ENCODE data around the gene NF2. TPM values are rescaled to one million over a fixed set of nuclear protein-coding genes. Genes with fewer than 3 reads are reported as not detected.

NF2 gene
- total and polyA plus RNA-seq, 10 of the 15 experiments (the other 5 are each of a cell fraction or from before 2014, with no cell fraction given): 2.2 to 49.8 (median 22.5) TPM

DNA sequence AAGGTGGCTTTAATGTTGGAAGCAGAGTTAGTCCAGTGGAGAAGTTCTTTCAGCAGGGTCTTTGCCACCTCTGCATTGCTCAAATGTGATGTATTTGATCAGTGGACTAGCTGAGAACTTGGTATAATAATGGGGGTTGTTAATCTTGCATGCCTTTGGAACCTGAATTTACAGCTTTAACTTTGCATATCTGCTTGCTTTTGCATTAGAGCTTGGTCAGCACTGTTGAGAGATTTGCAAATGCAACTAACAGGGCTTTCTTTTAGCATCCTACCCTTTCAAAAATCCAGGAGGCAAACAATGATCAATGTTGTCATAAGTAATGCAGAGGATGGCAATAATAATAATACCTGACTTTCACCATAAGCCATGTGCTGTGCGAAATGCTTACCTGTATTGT, 48.2 kb downstream of the NF2 start:
- Histone ChIP-seq H3K27me3 (replicated peaks in 1 of 2; ENCODE audit: control insufficient read depth in 2 of 2, insufficient read depth in 2 of 2, low read length in 1 of 2) (no peaks in the 10 kb centered on the region), H2AFZ (ENCODE audit: control insufficient read depth, low read depth, low read length) (no peak overlapping the region), H3K27ac (ENCODE audit: control insufficient read depth, insufficient read depth) (no peak overlapping the region), H4K20me1 (ENCODE audit: control insufficient read depth, insufficient read depth) (no peaks in the 10 kb centered on the region), H3K4me1 (ENCODE audit: control insufficient read depth, insufficient read depth, low read length) (no peaks in the 10 kb centered on the region), H3K9ac (ENCODE audit: control insufficient read depth, insufficient read depth, low read length) (no peak overlapping the region), H3K79me2 (ENCODE audit: control insufficient read depth, insufficient read depth, low read length) (no peaks in the 10 kb centered on the region), H3K36me3 (ENCODE audit: control insufficient read depth in 2 of 2, insufficient read depth in 2 of 2, low read length in 1 of 2) (peaks cover 0 to 1% of the 10 kb centered on the region in 2 experiments; a peak in 3 of 4 replicates), H3K4me3 (no peak overlapping the region), H3K9me3 (replicated peaks; ENCODE audit: control insufficient read depth, insufficient read depth, low read length) (no peaks in the 10 kb centered on the region), H3K4me2 (ENCODE audit: control insufficient read depth, insufficient read depth) (no peak overlapping the region)
- in situ Hi-C loops (cut with MboI) (no loop called here), intact Hi-C loops (cut with micrococcal nuclease; ENCODE audit: unreplicated experiment) (no loop called here)
- ChIA-PET SMC1A (ENCODE audit: uncharacterized antibody, unreplicated experiment) (interaction anchor here (1.1 kb wide), 1 partner anchor 13 kb away, joined by 4 read pairs; no protein-coding TSS in a partner anchor), POLR2A (no interaction called here), RAD21 (ENCODE audit: unreplicated experiment) (no interaction called here), CTCF (no interaction called here)
- no peak for FAIRE-seq
- TF ChIP-seq ZNF217 (IDR thresholded peaks at IDR 0.05) (no peak), CBX3 (IDR thresholded peaks at IDR 0.05; ENCODE audit: borderline replicate concordance, low read depth) (no peak), PML (IDR thresholded peaks at IDR 0.05; ENCODE audit: low read length) (no peak), NFIC (IDR thresholded peaks at IDR 0.05; ENCODE audit: low read depth, low read length) (no peak), RCOR1 (conservative IDR thresholded peaks at IDR 0.05; ENCODE audit: low read depth, low read length) (no peak), PAX5 (IDR thresholded peaks at IDR 0.05; ENCODE audit: borderline replicate concordance, low read depth, low read length) (no peak), CHD4 (IDR thresholded peaks at IDR 0.05) (no peak), LARP7 (IDR thresholded peaks at IDR 0.05) (no peak), TBL1XR1 (IDR thresholded peaks at IDR 0.05; ENCODE audit: low read depth, low read length) (no peak), KLF5 (IDR thresholded peaks at IDR 0.05; ENCODE audit: partially characterized antibody) (no peak), POLR2A (IDR thresholded peaks at IDR 0.05; ENCODE audit: low read depth, low read length) (no peak)
- TF ChIP-seq, protein P1, sequence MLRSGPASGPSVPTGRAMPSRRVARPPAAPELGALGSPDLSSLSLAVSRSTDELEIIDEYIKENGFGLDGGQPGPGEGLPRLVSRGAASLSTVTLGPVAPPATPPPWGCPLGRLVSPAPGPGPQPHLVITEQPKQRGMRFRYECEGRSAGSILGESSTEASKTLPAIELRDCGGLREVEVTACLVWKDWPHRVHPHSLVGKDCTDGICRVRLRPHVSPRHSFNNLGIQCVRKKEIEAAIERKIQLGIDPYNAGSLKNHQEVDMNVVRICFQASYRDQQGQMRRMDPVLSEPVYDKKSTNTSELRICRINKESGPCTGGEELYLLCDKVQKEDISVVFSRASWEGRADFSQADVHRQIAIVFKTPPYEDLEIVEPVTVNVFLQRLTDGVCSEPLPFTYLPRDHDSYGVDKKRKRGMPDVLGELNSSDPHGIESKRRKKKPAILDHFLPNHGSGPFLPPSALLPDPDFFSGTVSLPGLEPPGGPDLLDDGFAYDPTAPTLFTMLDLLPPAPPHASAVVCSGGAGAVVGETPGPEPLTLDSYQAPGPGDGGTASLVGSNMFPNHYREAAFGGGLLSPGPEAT (IDR thresholded peaks at IDR 0.05; ENCODE audit: low read depth): no peak
- TF ChIP-seq, protein P2, sequence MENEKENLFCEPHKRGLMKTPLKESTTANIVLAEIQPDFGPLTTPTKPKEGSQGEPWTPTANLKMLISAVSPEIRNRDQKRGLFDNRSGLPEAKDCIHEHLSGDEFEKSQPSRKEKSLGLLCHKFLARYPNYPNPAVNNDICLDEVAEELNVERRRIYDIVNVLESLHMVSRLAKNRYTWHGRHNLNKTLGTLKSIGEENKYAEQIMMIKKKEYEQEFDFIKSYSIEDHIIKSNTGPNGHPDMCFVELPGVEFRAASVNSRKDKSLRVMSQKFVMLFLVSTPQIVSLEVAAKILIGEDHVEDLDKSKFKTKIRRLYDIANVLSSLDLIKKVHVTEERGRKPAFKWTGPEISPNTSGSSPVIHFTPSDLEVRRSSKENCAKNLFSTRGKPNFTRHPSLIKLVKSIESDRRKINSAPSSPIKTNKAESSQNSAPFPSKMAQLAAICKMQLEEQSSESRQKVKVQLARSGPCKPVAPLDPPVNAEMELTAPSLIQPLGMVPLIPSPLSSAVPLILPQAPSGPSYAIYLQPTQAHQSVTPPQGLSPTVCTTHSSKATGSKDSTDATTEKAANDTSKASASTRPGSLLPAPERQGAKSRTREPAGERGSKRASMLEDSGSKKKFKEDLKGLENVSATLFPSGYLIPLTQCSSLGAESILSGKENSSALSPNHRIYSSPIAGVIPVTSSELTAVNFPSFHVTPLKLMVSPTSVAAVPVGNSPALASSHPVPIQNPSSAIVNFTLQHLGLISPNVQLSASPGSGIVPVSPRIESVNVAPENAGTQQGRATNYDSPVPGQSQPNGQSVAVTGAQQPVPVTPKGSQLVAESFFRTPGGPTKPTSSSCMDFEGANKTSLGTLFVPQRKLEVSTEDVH (IDR thresholded peaks at IDR 0.05; ENCODE audit: low read depth, partially characterized antibody): no peak
- TF ChIP-seq, protein P3, sequence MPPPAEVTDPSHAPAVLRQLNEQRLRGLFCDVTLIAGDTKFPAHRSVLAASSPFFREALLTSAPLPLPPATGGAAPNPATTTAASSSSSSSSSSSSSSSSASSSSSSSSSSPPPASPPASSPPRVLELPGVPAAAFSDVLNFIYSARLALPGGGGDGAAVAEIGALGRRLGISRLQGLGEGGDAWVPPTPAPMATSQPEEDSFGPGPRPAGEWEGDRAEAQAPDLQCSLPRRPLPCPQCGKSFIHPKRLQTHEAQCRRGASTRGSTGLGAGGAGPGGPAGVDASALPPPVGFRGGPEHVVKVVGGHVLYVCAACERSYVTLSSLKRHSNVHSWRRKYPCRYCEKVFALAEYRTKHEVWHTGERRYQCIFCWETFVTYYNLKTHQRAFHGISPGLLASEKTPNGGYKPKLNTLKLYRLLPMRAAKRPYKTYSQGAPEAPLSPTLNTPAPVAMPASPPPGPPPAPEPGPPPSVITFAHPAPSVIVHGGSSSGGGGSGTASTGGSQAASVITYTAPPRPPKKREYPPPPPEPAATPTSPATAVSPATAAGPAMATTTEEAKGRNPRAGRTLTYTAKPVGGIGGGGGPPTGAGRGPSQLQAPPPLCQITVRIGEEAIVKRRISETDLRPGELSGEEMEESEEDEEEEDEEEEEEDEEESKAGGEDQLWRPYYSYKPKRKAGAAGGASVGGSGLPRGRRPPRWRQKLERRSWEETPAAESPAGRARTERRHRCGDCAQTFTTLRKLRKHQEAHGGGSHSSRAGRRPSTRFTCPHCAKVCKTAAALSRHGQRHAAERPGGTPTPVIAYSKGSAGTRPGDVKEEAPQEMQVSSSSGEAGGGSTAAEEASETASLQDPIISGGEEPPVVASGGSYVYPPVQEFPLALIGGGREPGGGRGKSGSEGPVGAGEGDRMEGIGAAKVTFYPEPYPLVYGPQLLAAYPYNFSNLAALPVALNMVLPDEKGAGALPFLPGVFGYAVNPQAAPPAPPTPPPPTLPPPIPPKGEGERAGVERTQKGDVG (CRISPR knock-in tag; IDR thresholded peaks at IDR 0.05): no peak
- no peak for DNase-seq (ENCODE audit: low read depth, low spot score)
- 100% methylated on average over 1 of the region's 1 CpG for WGBS (ENCODE audit: insufficient coverage, insufficient replicate concordance, low lambda C conversion rate, missing lambda C conversion rate)
- no TSS peak for BruUV-seq (replicated peaks)
- ATAC-seq: no peak

Data from GM12878 (cell line).